Cerebellar nuclear complex (tissue), 1 donor: ENCODE measurements around the gene ANAPC1.
"Not testable (repeated sequence)": the region's sequence is repeated elsewhere in the genome, so short reads cannot be mapped to it uniquely, and the experiment has no call there.

Experiments used
- DNase-seq, 2 experiments: peaks; one replicate each; lab custom pipeline; 2025; lab: John Stamatoyannopoulos, UW

ANAPC1 gene

DNA sequence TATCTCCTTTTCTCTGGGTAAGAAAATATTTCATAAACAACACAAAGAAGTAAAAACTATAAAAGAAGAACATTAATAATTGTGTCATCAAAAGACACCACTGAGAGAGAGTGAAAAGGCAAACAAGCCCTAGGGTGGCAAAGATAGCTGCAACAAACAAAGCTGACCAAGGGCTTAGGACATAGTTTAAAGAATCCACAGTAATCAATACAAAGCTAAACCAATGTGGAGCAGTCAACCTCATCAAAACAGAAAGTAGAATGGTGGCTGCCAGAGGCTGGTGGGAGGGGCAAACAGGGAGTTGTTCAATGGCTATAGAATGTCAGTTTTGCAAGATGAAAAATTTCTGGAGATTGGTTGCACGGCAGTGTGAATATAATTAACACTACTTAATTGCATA lies 93.4 kb downstream of the ANAPC1 start:
- not testable (repeated sequence) for DNase-seq

DNA sequence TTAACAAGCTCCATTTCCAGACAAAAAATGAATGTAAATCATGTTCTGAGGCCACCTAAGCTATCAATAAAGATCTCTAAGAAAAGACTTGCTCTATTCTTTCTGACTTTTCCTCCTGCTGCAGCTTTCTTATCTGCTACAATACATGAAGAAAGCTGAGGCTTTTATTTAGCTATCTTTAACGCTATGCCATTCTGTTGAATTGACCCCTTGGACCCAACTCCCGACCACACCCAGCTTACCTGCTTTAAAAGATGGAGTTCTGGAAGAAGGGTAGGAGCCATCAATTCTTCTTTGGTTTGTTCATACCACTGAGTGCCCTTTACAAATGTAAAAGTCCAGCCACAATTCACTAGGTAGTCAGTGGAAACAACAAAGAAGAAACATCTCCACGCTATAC lies 99.9 kb downstream of the ANAPC1 start:
- not testable (repeated sequence) for DNase-seq

DNA sequence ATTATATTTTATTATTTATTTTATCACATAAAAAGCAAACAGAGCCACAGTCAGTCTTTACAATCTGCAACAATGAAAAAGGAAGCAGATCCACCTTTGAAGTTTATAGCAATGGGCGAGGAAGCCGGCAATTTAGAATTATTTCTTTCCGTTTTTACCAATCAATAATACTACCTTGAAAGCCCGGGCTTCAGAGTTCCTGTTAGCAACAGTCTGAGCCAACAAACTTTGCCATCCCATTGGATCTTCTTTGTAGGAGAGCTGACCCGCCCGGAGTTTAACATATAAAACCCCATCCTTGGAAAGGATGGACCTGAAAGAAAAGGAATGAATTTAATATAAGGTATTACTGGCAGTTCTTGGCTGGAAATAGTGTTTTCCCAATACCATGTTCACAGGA lies 101.8 kb downstream of the ANAPC1 start:
- DNase-seq, result not testable (repeated sequence)

DNA sequence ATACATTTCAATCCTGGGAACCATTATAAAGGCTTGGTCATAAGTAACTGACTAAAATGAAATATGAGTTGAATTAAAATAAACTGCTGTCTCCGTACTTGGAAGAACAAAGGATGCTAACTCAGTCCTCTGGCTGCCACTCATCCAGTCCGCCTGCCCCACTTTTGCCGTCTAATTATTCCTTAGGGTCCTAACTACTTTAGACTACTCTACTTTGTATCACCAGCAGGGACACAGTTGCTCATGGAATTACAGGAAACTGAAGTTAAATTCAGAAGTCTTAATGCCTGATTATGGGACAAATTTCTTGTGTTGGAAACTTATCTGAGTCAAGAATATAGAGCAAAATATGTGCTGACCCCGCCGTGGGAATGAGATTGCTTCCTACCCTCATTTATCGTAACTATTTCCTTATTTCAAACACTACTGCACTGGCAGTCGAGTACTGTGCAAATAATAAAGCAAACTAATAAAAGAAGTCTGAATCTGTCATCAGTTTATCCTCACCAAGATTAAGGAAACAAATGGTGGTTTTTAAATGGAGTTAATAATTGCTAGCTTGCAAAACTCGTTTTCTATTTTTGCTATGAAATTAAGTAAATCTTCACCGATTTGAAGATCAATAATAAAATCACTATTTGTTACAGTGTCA lies 102.4 kb downstream of the ANAPC1 start:
- not testable (repeated sequence) for DNase-seq

DNA sequence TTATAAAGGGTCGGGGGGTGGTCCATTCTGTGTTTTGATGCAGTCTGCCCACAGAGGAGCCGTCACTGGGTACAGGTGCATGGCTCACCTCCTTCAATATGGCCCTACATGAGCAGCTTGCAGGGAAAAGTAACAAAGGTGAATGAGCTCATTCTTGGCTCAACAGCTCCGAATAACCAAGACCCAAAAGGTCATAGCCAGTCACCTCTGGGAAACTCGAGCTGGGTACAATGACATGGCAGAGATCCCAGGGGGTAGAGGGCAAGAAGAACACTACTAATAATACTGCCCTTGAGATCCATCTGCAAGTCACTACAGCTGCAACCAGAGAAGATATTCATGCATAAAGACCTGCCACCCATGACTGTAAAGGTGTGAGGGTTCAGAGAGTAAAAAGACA lies 106.8 kb downstream of the ANAPC1 start:
- DNase-seq, result not testable (repeated sequence)

DNA sequence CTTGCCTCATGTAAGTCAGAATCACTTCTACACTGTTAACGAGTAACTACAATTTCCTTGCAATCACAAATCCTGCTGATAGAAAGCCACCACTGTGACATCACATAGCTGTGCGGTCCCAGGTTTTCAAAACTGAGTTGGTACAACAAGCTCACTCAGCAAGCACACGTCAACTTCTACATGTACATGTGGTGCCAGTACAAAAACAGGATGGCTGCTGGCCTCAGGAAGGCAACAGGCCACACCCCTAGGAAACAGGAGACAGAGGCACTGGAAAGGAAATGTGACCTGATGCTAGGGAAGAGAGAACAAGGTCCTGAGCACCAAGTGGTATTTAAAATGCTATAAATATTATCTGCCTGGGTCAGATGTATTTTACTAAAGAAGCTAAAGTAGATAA lies 107.7 kb downstream of the ANAPC1 start:
- not testable (repeated sequence) for DNase-seq

DNA sequence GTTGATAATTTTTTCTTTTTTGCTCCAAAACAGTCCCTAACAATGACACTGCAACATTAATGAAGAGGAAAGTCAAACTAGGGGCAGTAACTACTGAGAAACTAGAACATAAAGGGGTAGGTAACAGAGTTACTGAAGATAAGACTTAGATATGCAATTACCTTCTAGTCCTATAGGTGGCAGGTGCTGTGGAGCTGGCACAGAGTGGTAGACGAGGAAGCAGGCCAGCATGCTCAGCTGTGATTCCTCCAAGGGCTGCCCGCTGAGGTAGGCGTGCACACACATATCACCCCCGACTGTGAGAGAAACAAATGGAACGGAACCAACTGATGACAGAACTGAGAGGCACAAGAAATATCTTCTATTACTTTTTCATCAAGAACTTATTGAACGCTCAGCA lies 111.8 kb downstream of the ANAPC1 start:
- not testable (repeated sequence) for DNase-seq

DNA sequence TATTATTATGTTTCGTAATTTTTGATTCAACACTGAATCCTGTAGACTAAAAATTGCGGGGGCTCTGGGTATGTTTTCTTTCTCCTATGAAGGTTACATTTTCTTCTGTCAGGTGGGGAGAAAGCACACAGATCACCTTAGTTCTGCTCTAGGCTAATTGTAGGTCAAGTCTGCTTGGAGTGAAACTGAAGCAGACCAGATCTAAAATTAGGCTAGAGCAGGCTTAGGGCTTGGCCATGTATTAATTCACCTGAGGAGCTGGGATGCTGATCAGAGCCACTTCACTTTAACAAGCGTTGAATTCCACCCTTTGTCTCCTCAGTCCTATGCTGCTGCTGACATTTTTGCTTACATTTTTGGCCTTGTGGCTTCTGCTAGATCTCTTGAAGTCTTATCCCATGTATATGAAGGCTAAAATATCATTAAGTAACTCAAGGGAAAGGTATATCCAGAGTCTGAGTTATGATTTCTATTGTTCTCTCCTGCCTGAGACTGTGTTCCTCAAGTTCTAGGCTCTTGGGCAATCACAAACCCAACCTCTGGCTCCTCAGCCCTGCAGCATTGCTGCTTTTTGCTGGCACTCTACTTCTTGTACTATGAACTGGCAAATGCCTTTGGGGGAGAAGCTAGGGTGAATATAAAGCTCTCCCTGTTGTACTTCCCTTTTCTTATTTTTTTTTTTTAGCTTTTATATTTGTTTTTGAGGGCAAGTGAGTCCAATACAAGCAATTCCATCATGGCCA lies 112.9 kb downstream of the ANAPC1 start:
- not testable (repeated sequence) for DNase-seq

DNA sequence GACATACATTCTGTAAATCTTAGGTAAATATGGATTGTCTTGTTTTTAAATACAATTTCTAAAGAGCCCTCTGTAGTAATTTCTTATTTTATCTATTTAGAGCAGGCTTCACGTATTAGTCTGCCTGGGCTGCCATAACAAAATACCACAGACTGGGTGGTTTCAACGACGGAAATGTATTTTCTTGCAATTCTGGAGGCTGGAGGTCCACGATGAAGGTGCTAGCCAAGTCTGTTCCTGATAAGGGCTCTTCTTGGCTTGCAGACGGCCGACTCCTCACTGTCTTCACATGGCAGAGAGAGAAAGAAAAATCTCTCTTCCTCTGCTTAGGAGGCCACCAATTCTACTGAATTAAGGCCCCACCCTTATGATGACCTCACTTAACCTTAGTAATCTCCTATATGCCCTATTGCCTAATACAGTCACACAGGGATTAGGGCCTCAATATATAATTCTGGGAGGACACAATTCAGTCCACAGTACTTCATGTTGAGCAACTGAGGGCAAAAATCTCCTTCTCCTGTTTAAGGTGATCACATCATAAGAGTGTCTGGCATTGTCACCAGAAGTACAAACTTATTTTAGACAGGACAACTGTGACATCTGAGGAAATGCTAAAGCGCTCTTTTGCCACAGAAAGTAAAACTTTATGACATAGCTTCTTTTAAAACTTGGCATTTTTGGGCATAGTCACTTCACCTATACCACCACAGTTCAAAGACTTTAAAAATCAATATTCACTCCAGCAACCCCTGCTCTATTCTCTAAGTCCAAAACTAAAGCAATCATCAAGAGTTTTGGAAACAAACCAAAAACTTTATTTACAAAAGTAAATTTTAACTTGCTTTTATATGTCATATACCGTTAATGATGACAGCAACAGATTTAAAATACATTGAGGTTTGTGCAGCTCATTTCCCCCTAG lies 115.5 kb downstream of the ANAPC1 start:
- DNase-seq, result not testable (repeated sequence)

DNA sequence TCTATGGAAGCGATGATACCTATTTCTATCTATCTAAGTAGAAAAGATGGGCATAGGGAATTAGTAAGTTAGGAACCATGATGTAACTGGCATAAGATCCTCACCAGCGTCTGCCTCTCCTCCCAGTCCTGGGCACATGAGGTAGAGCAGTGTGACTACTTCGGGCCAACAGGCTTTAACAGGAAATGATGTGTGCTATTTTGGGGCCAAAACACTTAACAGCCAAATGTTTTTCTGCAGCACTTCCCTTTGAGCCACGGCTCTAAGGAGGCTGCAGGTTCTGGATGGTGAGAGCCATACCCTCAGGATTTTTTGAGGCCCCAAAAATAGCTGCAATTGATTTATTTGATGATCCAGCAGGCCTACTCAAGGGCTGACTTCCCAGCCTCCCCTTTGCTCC lies 116.9 kb downstream of the ANAPC1 start:
- DNase-seq, result not testable (repeated sequence)

DNA sequence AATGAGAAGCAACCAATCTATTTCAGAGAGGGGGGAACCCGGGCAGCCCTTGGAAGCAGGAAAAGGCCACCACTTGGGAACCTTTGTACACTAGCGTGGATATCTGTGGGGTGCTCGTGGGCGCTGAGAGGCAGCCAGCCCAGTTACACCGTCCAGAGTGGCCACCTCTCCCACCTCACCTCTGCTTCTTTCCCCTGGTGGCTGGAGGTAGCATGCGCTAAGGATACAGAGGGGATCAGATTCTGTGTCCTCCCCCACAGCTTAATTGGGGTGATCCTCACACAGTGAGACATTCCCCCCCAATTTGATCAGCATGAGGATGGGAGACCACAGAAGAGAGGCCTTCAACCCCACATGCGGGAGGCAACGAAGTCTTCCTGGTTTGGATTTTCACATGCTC lies 117.7 kb downstream of the ANAPC1 start:
- not testable (repeated sequence) for DNase-seq

DNA sequence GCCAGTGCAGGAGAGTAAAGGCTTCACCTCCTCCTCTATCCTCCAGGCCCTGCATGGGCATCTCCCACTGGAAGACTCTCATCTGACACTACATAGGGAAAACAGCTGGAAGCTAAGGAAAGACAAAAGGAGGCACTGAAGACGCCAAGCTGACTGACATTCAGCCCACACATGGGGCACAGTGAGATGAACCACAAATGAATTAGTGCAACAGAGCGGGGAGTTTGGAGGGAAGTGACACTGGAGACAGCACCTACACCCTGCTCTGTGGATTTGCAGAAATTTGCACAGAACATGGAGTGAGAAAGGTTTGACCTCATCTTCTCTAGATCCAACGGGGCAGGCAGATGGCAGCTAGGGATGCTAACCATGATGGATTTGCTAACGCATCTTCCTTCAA lies 119.8 kb downstream of the ANAPC1 start:
- not testable (repeated sequence) for DNase-seq

DNA sequence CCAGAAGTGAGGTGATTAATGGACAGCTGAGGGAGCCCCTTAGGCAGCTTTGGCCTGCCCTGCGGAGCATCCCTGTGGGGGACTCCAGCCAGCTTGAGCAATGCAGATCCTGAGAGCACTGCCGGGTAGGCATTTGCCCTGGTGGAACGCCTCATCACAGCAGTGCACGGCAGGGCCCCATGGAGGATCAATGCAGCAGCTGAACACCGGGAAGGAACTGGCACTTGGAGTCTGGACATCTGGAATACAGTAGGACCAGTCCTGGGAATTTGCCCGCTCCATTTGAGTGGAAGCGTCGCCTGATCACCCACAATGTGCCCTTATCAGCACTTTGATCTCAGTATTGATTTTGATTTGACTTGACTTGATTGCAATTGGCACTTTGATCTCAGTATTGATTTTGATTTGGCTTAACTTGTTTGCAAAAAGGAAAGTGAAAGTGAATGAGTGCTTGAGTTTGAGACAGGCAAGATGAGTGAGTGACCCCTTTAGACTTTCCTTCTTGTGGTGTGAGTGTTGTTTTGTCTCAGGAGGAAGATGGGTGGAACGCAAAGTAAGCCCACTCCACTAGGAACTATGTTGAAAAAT lies 123.2 kb downstream of the ANAPC1 start:
- DNase-seq, result not testable (repeated sequence)

DNA sequence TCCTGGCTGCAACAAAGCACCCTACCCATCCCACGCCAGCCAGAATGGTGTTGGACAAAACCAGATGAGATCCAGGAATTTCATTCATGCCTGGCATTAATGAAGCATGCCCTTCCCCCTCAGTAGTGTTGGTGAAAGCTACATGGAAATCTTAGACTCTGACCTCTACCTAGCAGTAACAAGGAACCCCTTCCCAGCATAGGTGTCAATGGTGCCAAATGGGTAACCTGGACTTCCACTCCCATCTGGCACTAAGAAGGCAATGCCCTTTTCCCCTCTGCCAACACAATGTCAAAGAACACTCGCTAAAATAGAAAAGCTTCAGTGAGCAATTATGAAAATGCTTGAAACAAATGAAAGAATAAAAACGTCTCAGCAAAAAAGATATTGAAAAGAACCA lies 131.5 kb downstream of the ANAPC1 start:
- DNase-seq, result not testable (repeated sequence)

DNA sequence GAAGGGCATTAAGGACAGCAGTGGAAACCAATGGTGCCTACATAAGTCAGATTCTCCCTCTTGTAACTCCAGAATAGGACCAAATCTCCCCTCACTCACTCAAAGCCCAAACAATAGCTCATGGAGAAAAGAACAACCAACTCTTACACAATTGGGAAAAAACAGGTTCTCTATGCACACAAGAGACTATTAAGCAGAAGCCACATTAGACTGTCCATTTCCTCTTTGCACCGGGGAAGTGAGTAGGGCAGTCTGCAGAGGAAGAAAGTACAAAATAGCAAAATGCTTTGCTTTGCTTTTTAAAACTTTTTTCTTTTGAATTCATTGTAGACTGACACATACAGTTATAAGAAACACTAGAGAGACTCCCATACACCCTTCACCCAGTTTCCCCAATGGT lies 133.4 kb downstream of the ANAPC1 start:
- DNase-seq, result not testable (repeated sequence)

DNA sequence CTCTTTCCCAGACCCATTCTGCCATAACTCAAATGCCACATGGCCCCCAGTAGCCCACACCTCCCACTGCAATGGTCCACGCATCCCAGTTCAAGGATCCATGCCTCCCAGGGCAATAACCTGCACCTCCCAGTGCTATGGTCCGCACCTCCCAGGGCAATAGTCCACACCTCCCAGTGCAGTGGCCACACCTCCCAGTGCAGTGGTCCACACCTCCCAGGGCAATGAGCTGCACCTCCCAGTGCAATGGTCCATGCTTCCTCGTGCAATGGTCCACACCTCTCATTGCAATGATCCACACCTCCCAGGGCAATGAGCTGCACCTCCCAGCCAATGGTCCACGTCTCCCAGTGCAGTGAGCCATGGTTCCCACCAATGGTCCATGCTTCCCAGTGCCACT lies 135.6 kb downstream of the ANAPC1 start:
- DNase-seq, result not testable (repeated sequence)

DNA sequence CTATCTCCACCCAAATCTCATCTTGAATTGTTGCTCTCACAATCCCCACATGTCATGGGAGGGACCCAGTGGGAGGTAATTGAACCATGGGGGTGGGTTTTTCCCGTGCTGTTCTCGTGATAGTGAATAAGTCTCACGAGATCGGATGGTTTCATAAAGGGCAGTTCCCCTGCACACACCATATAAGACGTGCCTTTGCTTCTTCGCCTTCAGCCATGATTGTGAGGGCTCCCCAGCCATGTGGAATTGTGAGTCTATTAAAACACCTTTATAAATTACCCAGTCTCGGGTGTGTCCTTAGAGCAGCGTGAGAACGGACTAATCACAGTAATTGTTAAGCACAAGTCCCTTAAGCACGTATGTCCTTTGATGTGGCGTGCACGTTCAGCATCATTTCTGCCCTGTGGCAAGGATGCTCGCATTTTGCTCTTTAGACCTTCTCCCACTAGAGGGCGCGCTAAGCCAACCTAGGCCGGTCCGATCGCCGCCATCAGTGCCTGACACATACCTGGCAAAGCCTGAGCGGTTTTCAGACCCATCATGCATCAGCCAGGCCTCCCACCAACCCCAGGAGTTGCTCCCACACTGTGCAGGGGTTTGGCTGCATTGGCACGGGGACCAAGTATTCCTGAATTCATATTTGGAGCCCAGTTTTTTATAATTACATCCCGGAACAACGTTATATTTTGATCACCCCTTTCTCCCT lies 136.4 kb downstream of the ANAPC1 start:
- DNase-seq, result not testable (repeated sequence)

DNA sequence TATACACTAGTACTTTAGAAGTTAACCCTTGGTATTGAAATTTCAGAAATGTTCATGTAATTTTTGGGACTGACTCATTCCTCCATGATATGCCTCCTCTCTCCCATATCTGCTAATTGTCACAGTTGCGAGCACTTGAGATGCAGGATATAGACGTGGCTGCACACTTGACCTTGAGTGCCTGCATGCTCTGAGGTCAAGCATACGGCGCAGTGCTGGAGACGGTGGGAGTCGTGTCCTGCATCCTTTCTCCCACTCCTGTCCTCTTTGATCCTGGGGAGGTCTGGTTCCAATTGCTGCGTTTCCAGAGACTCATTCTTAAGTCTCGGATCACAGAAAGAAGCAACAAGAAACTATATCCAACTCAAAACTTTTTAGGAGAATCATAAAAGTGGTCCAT lies 139.2 kb downstream of the ANAPC1 start:
- DNase-seq, result not testable (repeated sequence)

DNA sequence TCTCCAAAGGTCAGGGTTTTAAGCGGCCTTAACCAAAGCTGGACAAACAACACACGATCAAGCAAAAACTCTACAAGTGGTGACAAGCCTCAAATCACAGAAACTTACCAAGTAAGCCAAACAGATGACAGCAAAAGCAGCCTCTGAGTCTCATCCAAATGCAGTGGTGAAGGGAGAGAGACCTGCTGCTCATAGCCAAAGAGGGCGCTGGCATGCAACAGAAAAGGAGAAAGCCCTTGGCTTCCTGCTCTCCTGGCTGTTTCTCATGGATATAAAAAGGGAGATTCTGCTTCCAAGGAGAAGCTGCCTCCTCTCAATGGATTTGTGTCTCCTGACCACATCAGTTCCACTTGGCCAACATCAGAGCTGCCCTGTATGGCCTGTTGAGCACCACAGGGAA lies 142.5 kb downstream of the ANAPC1 start:
- not testable (repeated sequence) for DNase-seq

DNA sequence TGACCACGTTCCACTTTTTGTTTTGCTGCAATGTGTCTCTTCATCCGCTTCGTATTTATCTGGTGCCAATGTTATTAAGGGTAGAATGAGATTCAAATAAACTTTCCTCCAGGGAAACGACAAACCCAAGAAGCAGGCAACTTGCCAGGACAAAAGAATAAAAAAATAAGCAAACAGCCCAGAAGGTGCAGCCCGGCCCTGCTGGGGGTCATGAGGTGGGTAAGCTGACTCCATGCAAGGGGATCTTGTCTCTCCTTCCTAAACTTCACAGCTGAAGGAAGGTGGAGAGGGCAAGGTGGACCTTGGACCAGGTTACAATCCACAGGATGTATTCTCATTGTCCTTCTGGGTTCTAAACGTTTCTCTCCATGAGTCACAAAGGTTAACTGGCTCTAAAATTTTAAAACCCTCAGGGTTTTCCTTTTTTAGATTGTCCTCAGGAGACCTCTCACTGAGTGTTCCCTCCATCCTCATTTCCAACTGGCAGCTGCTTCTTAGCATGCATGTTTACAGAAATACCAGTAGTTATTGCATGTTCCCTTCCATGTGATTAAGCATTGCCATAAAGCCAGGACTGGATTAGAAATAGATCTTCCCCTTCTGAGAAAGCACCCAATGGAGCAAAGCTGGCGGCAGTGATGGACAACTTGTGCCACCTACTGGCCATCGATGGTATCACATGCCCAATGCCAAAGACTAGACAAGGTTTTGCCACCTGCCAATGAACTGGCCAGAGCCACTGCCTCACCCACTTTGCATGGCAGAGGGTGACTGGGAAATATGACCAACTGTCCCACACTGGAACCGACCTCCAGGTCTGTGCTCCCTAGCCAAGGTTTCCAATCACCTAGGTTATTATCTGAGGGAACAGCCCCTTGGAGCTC lies 147.9 kb downstream of the ANAPC1 start:
- DNase-seq, result not testable (repeated sequence)
